ENCODE measurements around the gene SLC25A25.
A peak's percentile ranks its signal among the peaks of the same experiment; 100 is the strongest.
"Not testable (repeated sequence)": the region's sequence is repeated elsewhere in the genome, so short reads cannot be mapped to it uniquely, and the experiment has no call there.

The SLC25A25 gene

GRCh38 chr9:128051932-128052709 lies 15.9 kb upstream of the SLC25A25 start:
- no peak for DNase-seq (ENCODE audit: low read depth in 3 of 3)

- no peak for DNase-seq (ENCODE audit: low read depth in 3 of 3)
Measured at GRCh38 chr9:128053560-128053959, 14.5 kb upstream of the SLC25A25 start.

GRCh38 chr9:128054087-128054486 lies 13.9 kb upstream of the SLC25A25 start:
- no peak for DNase-seq (ENCODE audit: low read depth in 3 of 3)

GRCh38 chr9:128055344-128056040 lies 12.5 kb upstream of the SLC25A25 start:
- no peak for DNase-seq (ENCODE audit: low read depth in 3 of 3)

GRCh38 chr9:128056086-128056485 lies 11.9 kb upstream of the SLC25A25 start:
- DNase-seq (ENCODE audit: low read depth in 3 of 3), result no peak

GRCh38 chr9:128056887-128057723 lies 10.9 kb upstream of the SLC25A25 start:
- no peak for DNase-seq (ENCODE audit: low read depth in 3 of 3)

GRCh38 chr9:128057724-128058409 lies 10.2 kb upstream of the SLC25A25 start:
- no peak for DNase-seq (ENCODE audit: low read depth in 3 of 3)

- DNase-seq (ENCODE audit: low read depth in 3 of 3), result no peak
Measured at GRCh38 chr9:128059365-128059983, 8.6 kb upstream of the SLC25A25 start.

GRCh38 chr9:128061275-128061960 lies 6.6 kb upstream of the SLC25A25 start:
- no peak for DNase-seq (ENCODE audit: low read depth in 3 of 3)

GRCh38 chr9:128062279-128062678 lies 5.8 kb upstream of the SLC25A25 start:
- DNase-seq (ENCODE audit: low read depth in 3 of 3), result no peak

GRCh38 chr9:128062846-128063831 lies 4.9 kb upstream of the SLC25A25 start:
- DNase-seq (ENCODE audit: low read depth in 3 of 3), result no peak

- DNase-seq (ENCODE audit: low read depth in 3 of 3), result no peak
Measured at GRCh38 chr9:128065907-128066712, 1.9 kb upstream of the SLC25A25 start.

- DNase-seq (ENCODE audit: low read depth in 3 of 3), result peak; percentile 87 to 95 (median 93)
Measured at GRCh38 chr9:128066713-128067644, 1.1 kb upstream of the SLC25A25 start, which contains the start of gene NAIF1. TSS of gene NAIF1 (minus strand) at chr9:128067320. CDS start at chr9:128067101, 219 bp downstream.

GRCh38 chr9:128068386-128069205 lies 564 bp downstream of the SLC25A25 start:
- DNase-seq (ENCODE audit: low read depth in 3 of 3), result no peak

- no peak for DNase-seq (ENCODE audit: low read depth in 3 of 3)
Measured at GRCh38 chr9:128070874-128071273, 2.8 kb downstream of the SLC25A25 start.

- not testable (repeated sequence) for DNase-seq (ENCODE audit: low read depth in 3 of 3)
Measured at GRCh38 chr9:128071475-128071874, 3.4 kb downstream of the SLC25A25 start.

Data from stimulated activated CD4-positive, alpha-beta T cell treated with anti-CD3 and anti-CD28 coated beads, TNF-alpha, amount 100 ng/mL, for 4 hours (primary cell).